WTC11 (cell line): Measurements from ENCODE around the gene ELOVL6. TPM values are rescaled to one million over a fixed set of nuclear protein-coding genes. Genes with fewer than 3 reads are reported as not detected.

Source experiments
- ATAC-seq: fragments of 200-7000 bp; cut with Tn5 transposase; 2 replicates; pipeline ENCODE4 v1.10.0; 2021; ENCODE audit warnings: mild to moderate bottlenecking, moderate library complexity
- CTCF ChIA-PET: fragments of 300-600 bp; sonication (Branson Sonifier 250); formaldehyde crosslinking; loops from one replicate; lab custom pipeline; 2021; ENCODE audit warnings: antibody characterized with exemption; lab: Charles Lee
- POLR2A ChIA-PET: fragments of 350-600 bp; sonication (Branson Sonifier 250); formaldehyde crosslinking; loops from one replicate; lab custom pipeline; 2021; ENCODE audit warnings: antibody characterized with exemption; lab: Charles Lee
- DNase-seq: peaks from one replicate; pipeline ENCODE4 v3.0.0; 2021; ENCODE audit warnings: low spot score
- H3K27ac Mint-ChIP-seq: 2 replicates; pipeline ENCODE4 v1.8.0; 2021; ENCODE audit warnings: mixed read lengths
- H3K27me3 Mint-ChIP-seq: 2 replicates; pipeline ENCODE4 v1.8.0; 2021; ENCODE audit warnings: low read depth, mild to moderate bottlenecking, moderate library complexity, mixed read lengths
- H3K36me3 Mint-ChIP-seq: 2 replicates; pipeline ENCODE4 v1.8.0; 2021; ENCODE audit warnings: mixed read lengths
- H3K4me1 Mint-ChIP-seq: 2 replicates; pipeline ENCODE4 v1.8.0; 2022; ENCODE audit warnings: mixed read lengths
- H3K4me3 Mint-ChIP-seq: 2 replicates; pipeline ENCODE4 v1.8.0; 2021; ENCODE audit warnings: mild to moderate bottlenecking, moderate library complexity, mixed read lengths
- H3K9me3 Mint-ChIP-seq: 2 replicates; pipeline ENCODE4 v1.8.0; 2021; ENCODE audit warnings: mixed read lengths
- CREM ChIP-seq: sonication (generic); formaldehyde crosslinking; IDR thresholded peaks from 2 replicates; pipeline ENCODE4 v1.8.1; 2022; ENCODE audit warnings: mild to moderate bottlenecking, missing genetic modification reagents, moderate library complexity
- ETV6 ChIP-seq: sonication (generic); formaldehyde crosslinking; IDR thresholded peaks from 2 replicates; pipeline ENCODE4 v1.8.1; 2022; ENCODE audit warnings: mild to moderate bottlenecking, missing genetic modification reagents
- FOXJ3 ChIP-seq: sonication (generic); formaldehyde crosslinking; IDR thresholded peaks from 2 replicates; pipeline ENCODE4 v1.9.0; 2021; ENCODE audit warnings: missing genetic modification reagents, mild to moderate bottlenecking, borderline replicate concordance
- GABPB1 ChIP-seq: sonication (generic); formaldehyde crosslinking; IDR thresholded peaks from 2 replicates; pipeline ENCODE4 v1.8.1; 2023; ENCODE audit warnings: mild to moderate bottlenecking, missing genetic modification reagents
- KAT7 ChIP-seq: sonication (generic); formaldehyde crosslinking; IDR thresholded peaks from 2 replicates; pipeline ENCODE4 v1.8.1; 2023; ENCODE audit warnings: missing genetic modification reagents, mild to moderate bottlenecking, borderline replicate concordance
- MXD4 ChIP-seq: fragments of 250-450 bp; sonication (Bioruptor Pico); IDR thresholded peaks from 2 replicates; pipeline ENCODE4 v1.8.0; 2021; ENCODE audit warnings: mild to moderate bottlenecking, moderate library complexity, borderline replicate concordance
- MYBL2 ChIP-seq: sonication (generic); formaldehyde crosslinking; IDR thresholded peaks from 2 replicates; pipeline ENCODE4 v1.8.1; 2023; ENCODE audit warnings: mild to moderate bottlenecking, moderate library complexity, missing genetic modification reagents
- OVOL2 ChIP-seq: fragments of 250-450 bp; sonication (Bioruptor Pico); IDR thresholded peaks from 2 replicates; pipeline ENCODE4 v1.9.0; 2021; ENCODE audit warnings: mild to moderate bottlenecking, borderline replicate concordance
- PRRX2 ChIP-seq: fragments of 250-450 bp; sonication (Bioruptor Pico); IDR thresholded peaks from 2 replicates; pipeline ENCODE4 v1.8.0; 2021; ENCODE audit warnings: mild to moderate bottlenecking
- RORB ChIP-seq: fragments of 250-450 bp; sonication (Bioruptor Pico); IDR thresholded peaks from 2 replicates; pipeline ENCODE4 v1.9.0; 2021; ENCODE audit warnings: mild to moderate bottlenecking
- SMAD3 ChIP-seq: sonication (generic); formaldehyde crosslinking; IDR thresholded peaks from 2 replicates; pipeline ENCODE4 v1.8.0; 2022; ENCODE audit warnings: missing genetic modification reagents, mild to moderate bottlenecking, borderline replicate concordance
- SOX15 ChIP-seq: fragments of 250-450 bp; sonication (Bioruptor Pico); IDR thresholded peaks from 2 replicates; pipeline ENCODE4 v1.9.0; 2021; ENCODE audit warnings: mild to moderate bottlenecking
- TEAD1 ChIP-seq: sonication (generic); formaldehyde crosslinking; IDR thresholded peaks from 2 replicates; pipeline ENCODE4 v1.8.0; 2022; ENCODE audit warnings: mild to moderate bottlenecking, missing genetic modification reagents
- ZNF263 ChIP-seq: sonication (generic); formaldehyde crosslinking; IDR thresholded peaks from 2 replicates; pipeline ENCODE4 v1.8.1; 2022; ENCODE audit warnings: low read depth, mild to moderate bottlenecking, moderate library complexity, missing genetic modification reagents
- ZNF396 ChIP-seq: fragments of 250-450 bp; sonication (Bioruptor Pico); IDR thresholded peaks from 2 replicates; pipeline ENCODE4 v1.8.0; 2021; ENCODE audit warnings: mild to moderate bottlenecking, moderate library complexity, borderline replicate concordance
- total RNA-seq: library from RNA; stranded (reverse); gene quantifications from 3 replicates; pipeline ENCODE4 v1.2.3, GENCODE V29; 2021
- TF ChIP-seq, protein P1 (sequence below): fragments of 250-450 bp; sonication (Bioruptor Pico); IDR thresholded peaks from 2 replicates; pipeline ENCODE4 v1.9.0; 2021; ENCODE audit warnings: mild to moderate bottlenecking, borderline replicate concordance
- TF ChIP-seq, protein P2 (sequence below): sonication (generic); formaldehyde crosslinking; IDR thresholded peaks from 2 replicates; pipeline ENCODE4 v1.8.0; 2022; ENCODE audit warnings: mild to moderate bottlenecking, missing genetic modification reagents
- TF ChIP-seq, protein P3 (sequence below): sonication (generic); formaldehyde crosslinking; IDR thresholded peaks from 2 replicates; pipeline ENCODE4 v1.8.1; 2022; ENCODE audit warnings: mild to moderate bottlenecking, moderate library complexity, missing genetic modification reagents
- TF ChIP-seq, protein P4 (sequence below): sonication (generic); formaldehyde crosslinking; IDR thresholded peaks from 2 replicates; pipeline ENCODE4 v1.8.1; 2022; ENCODE audit warnings: low read depth, missing genetic modification reagents, borderline replicate concordance
- TF ChIP-seq, protein P5 (sequence below): fragments of 250-450 bp; sonication (Bioruptor Pico); IDR thresholded peaks from 2 replicates; pipeline ENCODE4 v1.9.0; 2021; ENCODE audit warnings: mild to moderate bottlenecking
- TF ChIP-seq, protein P6 (sequence below): sonication (generic); formaldehyde crosslinking; IDR thresholded peaks from 2 replicates; pipeline ENCODE4 v1.8.1; 2023; ENCODE audit warnings: mild to moderate bottlenecking, missing genetic modification reagents
- TF ChIP-seq, protein P7 (sequence below): fragments of 250-450 bp; sonication (Bioruptor Pico); conservative IDR thresholded peaks from 2 replicates; pipeline ENCODE4 v1.9.0; 2021; ENCODE audit warnings: mild to moderate bottlenecking
- TF ChIP-seq, protein P8 (sequence below): sonication (generic); formaldehyde crosslinking; IDR thresholded peaks from 2 replicates; pipeline ENCODE4 v1.8.0; 2022; ENCODE audit warnings: mild to moderate bottlenecking, missing genetic modification reagents

The ELOVL6 gene
- total RNA-seq, 1 experiment from 2014 or later: 87.4 TPM

DNA sequence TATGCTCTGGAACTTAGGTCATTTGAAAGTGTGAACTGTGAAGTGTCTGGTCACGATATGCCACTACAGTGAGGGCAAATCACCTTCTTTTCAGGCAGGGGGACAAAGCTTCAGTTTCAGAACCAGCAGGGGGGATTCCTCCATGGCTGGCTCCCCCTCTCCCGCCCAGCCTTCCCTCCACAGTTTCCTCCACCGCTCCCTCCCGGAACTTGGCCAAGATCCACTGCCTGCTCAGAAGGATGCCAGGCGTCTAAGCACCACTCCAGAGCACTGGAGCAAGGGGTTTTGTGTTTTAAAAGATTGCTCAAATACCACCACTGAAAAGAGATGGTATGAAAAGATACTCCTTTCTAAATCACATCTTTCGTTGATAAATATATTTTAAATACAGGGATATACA lies 126.9 kb downstream of the ELOVL6 start:
- TF ChIP-seq, protein P1, sequence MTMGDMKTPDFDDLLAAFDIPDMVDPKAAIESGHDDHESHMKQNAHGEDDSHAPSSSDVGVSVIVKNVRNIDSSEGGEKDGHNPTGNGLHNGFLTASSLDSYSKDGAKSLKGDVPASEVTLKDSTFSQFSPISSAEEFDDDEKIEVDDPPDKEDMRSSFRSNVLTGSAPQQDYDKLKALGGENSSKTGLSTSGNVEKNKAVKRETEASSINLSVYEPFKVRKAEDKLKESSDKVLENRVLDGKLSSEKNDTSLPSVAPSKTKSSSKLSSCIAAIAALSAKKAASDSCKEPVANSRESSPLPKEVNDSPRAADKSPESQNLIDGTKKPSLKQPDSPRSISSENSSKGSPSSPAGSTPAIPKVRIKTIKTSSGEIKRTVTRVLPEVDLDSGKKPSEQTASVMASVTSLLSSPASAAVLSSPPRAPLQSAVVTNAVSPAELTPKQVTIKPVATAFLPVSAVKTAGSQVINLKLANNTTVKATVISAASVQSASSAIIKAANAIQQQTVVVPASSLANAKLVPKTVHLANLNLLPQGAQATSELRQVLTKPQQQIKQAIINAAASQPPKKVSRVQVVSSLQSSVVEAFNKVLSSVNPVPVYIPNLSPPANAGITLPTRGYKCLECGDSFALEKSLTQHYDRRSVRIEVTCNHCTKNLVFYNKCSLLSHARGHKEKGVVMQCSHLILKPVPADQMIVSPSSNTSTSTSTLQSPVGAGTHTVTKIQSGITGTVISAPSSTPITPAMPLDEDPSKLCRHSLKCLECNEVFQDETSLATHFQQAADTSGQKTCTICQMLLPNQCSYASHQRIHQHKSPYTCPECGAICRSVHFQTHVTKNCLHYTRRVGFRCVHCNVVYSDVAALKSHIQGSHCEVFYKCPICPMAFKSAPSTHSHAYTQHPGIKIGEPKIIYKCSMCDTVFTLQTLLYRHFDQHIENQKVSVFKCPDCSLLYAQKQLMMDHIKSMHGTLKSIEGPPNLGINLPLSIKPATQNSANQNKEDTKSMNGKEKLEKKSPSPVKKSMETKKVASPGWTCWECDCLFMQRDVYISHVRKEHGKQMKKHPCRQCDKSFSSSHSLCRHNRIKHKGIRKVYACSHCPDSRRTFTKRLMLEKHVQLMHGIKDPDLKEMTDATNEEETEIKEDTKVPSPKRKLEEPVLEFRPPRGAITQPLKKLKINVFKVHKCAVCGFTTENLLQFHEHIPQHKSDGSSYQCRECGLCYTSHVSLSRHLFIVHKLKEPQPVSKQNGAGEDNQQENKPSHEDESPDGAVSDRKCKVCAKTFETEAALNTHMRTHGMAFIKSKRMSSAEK (CRISPR knock-in tag): no peak
- TF ChIP-seq OVOL2 (CRISPR knock-in tag) (no peak), ZNF396 (no peak), PRRX2 (no peak), CREM (CRISPR knock-in tag) (no peak), RORB (no peak), KAT7 (CRISPR knock-in tag) (no peak)
- TF ChIP-seq, protein P2, sequence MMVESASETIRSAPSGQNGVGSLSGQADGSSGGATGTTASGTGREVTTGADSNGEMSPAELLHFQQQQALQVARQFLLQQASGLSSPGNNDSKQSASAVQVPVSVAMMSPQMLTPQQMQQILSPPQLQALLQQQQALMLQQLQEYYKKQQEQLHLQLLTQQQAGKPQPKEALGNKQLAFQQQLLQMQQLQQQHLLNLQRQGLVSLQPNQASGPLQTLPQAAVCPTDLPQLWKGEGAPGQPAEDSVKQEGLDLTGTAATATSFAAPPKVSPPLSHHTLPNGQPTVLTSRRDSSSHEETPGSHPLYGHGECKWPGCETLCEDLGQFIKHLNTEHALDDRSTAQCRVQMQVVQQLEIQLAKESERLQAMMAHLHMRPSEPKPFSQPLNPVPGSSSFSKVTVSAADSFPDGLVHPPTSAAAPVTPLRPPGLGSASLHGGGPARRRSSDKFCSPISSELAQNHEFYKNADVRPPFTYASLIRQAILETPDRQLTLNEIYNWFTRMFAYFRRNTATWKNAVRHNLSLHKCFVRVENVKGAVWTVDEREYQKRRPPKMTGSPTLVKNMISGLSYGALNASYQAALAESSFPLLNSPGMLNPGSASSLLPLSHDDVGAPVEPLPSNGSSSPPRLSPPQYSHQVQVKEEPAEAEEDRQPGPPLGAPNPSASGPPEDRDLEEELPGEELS (CRISPR knock-in tag): no peak
- TF ChIP-seq, protein P3, sequence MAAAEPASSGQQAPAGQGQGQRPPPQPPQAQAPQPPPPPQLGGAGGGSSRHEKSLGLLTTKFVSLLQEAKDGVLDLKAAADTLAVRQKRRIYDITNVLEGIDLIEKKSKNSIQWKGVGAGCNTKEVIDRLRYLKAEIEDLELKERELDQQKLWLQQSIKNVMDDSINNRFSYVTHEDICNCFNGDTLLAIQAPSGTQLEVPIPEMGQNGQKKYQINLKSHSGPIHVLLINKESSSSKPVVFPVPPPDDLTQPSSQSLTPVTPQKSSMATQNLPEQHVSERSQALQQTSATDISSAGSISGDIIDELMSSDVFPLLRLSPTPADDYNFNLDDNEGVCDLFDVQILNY (CRISPR knock-in tag): no peak
- TF ChIP-seq, protein P4, sequence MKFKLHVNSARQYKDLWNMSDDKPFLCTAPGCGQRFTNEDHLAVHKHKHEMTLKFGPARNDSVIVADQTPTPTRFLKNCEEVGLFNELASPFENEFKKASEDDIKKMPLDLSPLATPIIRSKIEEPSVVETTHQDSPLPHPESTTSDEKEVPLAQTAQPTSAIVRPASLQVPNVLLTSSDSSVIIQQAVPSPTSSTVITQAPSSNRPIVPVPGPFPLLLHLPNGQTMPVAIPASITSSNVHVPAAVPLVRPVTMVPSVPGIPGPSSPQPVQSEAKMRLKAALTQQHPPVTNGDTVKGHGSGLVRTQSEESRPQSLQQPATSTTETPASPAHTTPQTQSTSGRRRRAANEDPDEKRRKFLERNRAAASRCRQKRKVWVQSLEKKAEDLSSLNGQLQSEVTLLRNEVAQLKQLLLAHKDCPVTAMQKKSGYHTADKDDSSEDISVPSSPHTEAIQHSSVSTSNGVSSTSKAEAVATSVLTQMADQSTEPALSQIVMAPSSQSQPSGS (CRISPR knock-in tag): no peak
- TF ChIP-seq, protein P5, sequence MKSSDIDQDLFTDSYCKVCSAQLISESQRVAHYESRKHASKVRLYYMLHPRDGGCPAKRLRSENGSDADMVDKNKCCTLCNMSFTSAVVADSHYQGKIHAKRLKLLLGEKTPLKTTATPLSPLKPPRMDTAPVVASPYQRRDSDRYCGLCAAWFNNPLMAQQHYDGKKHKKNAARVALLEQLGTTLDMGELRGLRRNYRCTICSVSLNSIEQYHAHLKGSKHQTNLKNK: no peak
- TF ChIP-seq, all 79 proteins: peak for 0
- H3K27ac Mint-ChIP-seq: peak overlapping the region; percentile 7; the same call in 1 of the 2 replicates
- no peak overlapping the region for H3K4me3 Mint-ChIP-seq
- no peaks in the 10 kb centered on the region for H3K27me3 Mint-ChIP-seq
- ChIA-PET CTCF (interaction anchor here (1.3 kb wide), 1 partner anchor 17 kb away, joined by 4 read pairs; no protein-coding TSS in a partner anchor), POLR2A (no interaction called here)
- DNase-seq (peak; percentile 18), ATAC-seq (peak; percentile 62)
- H3K9me3 Mint-ChIP-seq: no peaks in the 10 kb centered on the region
- peaks cover 10% of the 10 kb centered on the region for H3K36me3 Mint-ChIP-seq
- H3K4me1 Mint-ChIP-seq: peaks cover 17% of the 10 kb centered on the region

DNA sequence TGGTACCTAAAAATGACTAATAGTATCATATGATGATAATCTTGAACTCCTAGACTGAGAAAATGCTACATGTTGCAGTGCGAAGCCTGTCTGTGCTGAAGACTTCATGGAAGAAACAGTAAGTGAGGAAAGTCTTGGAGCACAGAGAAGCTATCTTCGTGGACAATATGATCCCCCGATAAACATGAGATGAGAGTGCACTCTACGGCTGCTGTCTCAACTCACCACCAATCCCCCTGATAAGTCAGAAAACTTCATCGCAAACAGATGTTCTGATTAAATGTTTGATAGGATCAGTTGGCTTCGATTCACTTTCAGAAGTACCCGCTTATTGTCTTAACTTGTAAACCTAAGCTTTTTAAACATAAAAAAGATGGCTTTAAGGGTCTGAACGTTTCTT lies 130.2 kb downstream of the ELOVL6 start:
- no peaks in the 10 kb centered on the region for H3K27me3 Mint-ChIP-seq
- peaks cover 17% of the 10 kb centered on the region for H3K4me1 Mint-ChIP-seq
- ChIA-PET CTCF (no interaction called here), POLR2A (no interaction called here)
- ATAC-seq (no peak), DNase-seq (no peak)
- H3K4me3 Mint-ChIP-seq: no peak overlapping the region
- no peaks in the 10 kb centered on the region for H3K9me3 Mint-ChIP-seq
- H3K27ac Mint-ChIP-seq: no peak overlapping the region
- H3K36me3 Mint-ChIP-seq: peaks cover 10% of the 10 kb centered on the region
- TF ChIP-seq MXD4 (CRISPR knock-in tag): no peak
- TF ChIP-seq, protein P6, sequence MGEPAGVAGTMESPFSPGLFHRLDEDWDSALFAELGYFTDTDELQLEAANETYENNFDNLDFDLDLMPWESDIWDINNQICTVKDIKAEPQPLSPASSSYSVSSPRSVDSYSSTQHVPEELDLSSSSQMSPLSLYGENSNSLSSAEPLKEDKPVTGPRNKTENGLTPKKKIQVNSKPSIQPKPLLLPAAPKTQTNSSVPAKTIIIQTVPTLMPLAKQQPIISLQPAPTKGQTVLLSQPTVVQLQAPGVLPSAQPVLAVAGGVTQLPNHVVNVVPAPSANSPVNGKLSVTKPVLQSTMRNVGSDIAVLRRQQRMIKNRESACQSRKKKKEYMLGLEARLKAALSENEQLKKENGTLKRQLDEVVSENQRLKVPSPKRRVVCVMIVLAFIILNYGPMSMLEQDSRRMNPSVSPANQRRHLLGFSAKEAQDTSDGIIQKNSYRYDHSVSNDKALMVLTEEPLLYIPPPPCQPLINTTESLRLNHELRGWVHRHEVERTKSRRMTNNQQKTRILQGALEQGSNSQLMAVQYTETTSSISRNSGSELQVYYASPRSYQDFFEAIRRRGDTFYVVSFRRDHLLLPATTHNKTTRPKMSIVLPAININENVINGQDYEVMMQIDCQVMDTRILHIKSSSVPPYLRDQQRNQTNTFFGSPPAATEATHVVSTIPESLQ (CRISPR knock-in tag): no peak
- TF ChIP-seq SOX15 (CRISPR knock-in tag): no peak
- TF ChIP-seq, protein P7, sequence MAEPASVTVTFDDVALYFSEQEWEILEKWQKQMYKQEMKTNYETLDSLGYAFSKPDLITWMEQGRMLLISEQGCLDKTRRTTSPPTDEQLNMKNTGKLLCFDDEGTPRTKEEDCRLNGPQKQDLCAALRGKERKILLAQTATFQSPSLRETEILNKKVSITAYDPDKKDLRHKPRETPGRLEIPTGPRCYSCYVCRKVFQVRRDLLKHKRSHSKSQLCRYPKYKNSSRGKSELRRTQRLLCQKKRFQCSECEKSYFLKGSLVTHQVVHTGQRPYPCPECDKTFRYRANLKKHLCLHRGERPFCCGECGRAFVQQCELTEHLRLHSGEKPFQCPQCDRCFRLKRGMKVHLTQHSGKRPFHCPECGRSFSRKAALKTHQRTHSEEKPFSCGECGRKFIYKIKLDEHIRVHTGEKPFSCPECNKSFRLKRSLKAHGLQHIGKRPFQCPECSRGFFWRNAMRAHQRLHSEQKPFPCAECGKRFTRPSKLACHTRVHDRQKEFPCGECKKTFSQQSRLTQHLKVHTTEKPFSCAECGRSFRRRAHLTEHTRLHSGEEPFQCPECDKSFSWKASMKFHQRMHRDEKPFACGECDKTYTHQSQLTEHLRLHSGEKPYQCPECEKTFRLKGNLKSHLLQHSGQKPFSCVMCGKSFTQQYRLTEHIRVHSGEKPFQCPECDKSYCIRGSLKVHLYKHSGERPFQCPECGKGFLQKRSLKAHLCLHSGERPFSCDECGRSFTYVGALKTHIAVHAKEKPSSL: no peak
- TF ChIP-seq FOXJ3 (CRISPR knock-in tag): no peak
- TF ChIP-seq ETV6: no peak
- TF ChIP-seq TEAD1 (CRISPR knock-in tag): no peak
- TF ChIP-seq, protein P8, sequence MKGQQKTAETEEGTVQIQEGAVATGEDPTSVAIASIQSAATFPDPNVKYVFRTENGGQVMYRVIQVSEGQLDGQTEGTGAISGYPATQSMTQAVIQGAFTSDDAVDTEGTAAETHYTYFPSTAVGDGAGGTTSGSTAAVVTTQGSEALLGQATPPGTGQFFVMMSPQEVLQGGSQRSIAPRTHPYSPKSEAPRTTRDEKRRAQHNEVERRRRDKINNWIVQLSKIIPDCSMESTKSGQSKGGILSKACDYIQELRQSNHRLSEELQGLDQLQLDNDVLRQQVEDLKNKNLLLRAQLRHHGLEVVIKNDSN (CRISPR knock-in tag): no peak
- TF ChIP-seq MYBL2: no peak
- TF ChIP-seq ZNF263: no peak
- TF ChIP-seq SMAD3 (CRISPR knock-in tag): no peak
- no peak for TF ChIP-seq GABPB1 (CRISPR knock-in tag)
